HepG2 (cell line): ENCODE results near the gene HELZ. TPM values are rescaled to one million over a fixed set of nuclear protein-coding genes. Genes with fewer than 3 reads are reported as not detected.
A peak's percentile ranks its signal among the peaks of the same experiment; 100 is the strongest.

Source experiments
- ATAC-seq: fragments of 200-7000 bp; cut with Tn5 transposase; 3 replicates; pipeline ENCODE4 v1.9.1; 2020; ENCODE audit warnings: mild to moderate bottlenecking, moderate library complexity
- BruUV-seq: library from RNA; stranded (reverse); fragments of 400-500 nt; replicated peaks from 2 replicates; lab custom pipeline; 2021; lab: Mats Ljungman, UMichigan
- CTCF ChIA-PET: fragments of 300-600 bp; formaldehyde crosslinking; extraction: SDS; loops from one replicate; lab custom pipeline; 2021; ENCODE audit warnings: low total read pairs, inconsistent platforms, low intra/inter-chr PET ratio; lab: Yijun Ruan, JAX
- POLR2A ChIA-PET: fragments of 350-600 bp; sonication (Branson Sonifier 250); formaldehyde crosslinking; loops from one replicate; lab custom pipeline; 2020; ENCODE audit warnings: antibody characterized with exemption, inconsistent platforms; lab: Yijun Ruan, JAX
- DNase-seq: peaks from one replicate; pipeline ENCODE4 v3.0.0-alpha.2; 2015; ENCODE audit warnings: low spot score
- FAIRE-seq: peaks from 3 replicates; lab custom pipeline; 2011; peaks lifted over from hg19 to GRCh38; lab: Jason Lieb, UNC
- H2AFZ ChIP-seq: one replicate; pipeline ENCODE4 v1.6.1; 2011; ENCODE audit warnings: low read length, inconsistent platforms
- H3K27ac ChIP-seq: fragments of 300-600 bp; 3 replicates; pipeline ENCODE4 v1.8.0; 2011; ENCODE audit warnings: mixed run types, mild to moderate bottlenecking, mixed read lengths, low read length, inconsistent platforms; ENCODE audit not compliant: insufficient read depth; ENCODE audit errors: extremely low read length
- H3K27me3 ChIP-seq, 2 experiments: fragments of 200-600 bp in 1 of 2; 2 replicates in 1 of 2; 3 replicates in 1 of 2; pipeline versions ENCODE4 v1.6.0 to v1.8.0; 2011; ENCODE audit warnings: low read length in 2 of 2, mild to moderate bottlenecking in 2 of 2, moderate library complexity in 2 of 2, inconsistent platforms in 1 of 2; ENCODE audit not compliant: insufficient read depth in 2 of 2, control insufficient read depth in 1 of 2
- H3K36me3 ChIP-seq, 2 experiments: fragments of 200-600 bp in 1 of 2; replicated peaks in 1 of 2; 2 replicates in 1 of 2; 3 replicates in 1 of 2; pipeline versions ENCODE4 v1.5.1 to v1.8.0; 2011; ENCODE audit warnings: low read length in 2 of 2, inconsistent platforms in 1 of 2; ENCODE audit not compliant: insufficient read depth in 2 of 2, control insufficient read depth in 1 of 2
- H3K4me1 ChIP-seq: 2 replicates; pipeline ENCODE4 v1.5.1; 2012; ENCODE audit warnings: low read length, inconsistent platforms; ENCODE audit not compliant: insufficient read depth
- H3K4me2 ChIP-seq: 2 replicates; pipeline ENCODE4 v1.6.0; 2011; ENCODE audit warnings: low read depth, low read length, inconsistent platforms
- H3K4me3 ChIP-seq, 3 experiments: fragments of 200-600 bp in 1 of 3; sonication (generic), shearing (Covaris generic) in 1 of 3; replicated peaks in 1 of 3; 2 replicates each; pipeline ENCODE4 v1.5.1; 2011 to 2016; ENCODE audit warnings: low read length in 3 of 3, inconsistent platforms in 2 of 3, low read depth in 2 of 3, mild to moderate bottlenecking in 2 of 3, control low read depth in 1 of 3, mixed read lengths in 1 of 3; ENCODE audit not compliant: insufficient read depth in 1 of 3
- H3K79me2 ChIP-seq: one replicate; pipeline ENCODE4 v1.6.1; 2011; ENCODE audit warnings: low read length, inconsistent platforms; ENCODE audit not compliant: insufficient read depth
- H3K9ac ChIP-seq: 2 replicates; pipeline ENCODE4 v1.6.0; 2011; ENCODE audit warnings: mild to moderate bottlenecking, low read depth, low read length, inconsistent platforms; ENCODE audit not compliant: insufficient read depth
- H3K9me3 ChIP-seq: 2 replicates; pipeline ENCODE4 v1.5.1; 2012; ENCODE audit warnings: mild to moderate bottlenecking, low read length
- H4K20me1 ChIP-seq: 2 replicates; pipeline ENCODE4 v1.6.0; 2011; ENCODE audit warnings: inconsistent platforms, mild to moderate bottlenecking, low read length, moderate library complexity; ENCODE audit not compliant: insufficient read depth
- CEBPB ChIP-seq: IDR thresholded peaks from 2 replicates; pipeline ENCODE4 v1.6.1; 2011; ENCODE audit warnings: low read depth, low read length, improper control_type of control experiment, borderline replicate concordance
- JARID2 ChIP-seq: sonication (generic); formaldehyde crosslinking; IDR thresholded peaks from 2 replicates; pipeline ENCODE4 v1.8.1; 2023; ENCODE audit warnings: missing genetic modification reagents, inconsistent platforms; ENCODE audit not compliant: insufficient replicate concordance
- JUN ChIP-seq: sonication (generic); formaldehyde crosslinking; IDR thresholded peaks from 2 replicates; pipeline ENCODE4 v1.4.0; 2020; ENCODE audit warnings: mild to moderate bottlenecking, missing genetic modification reagents
- RBFOX2 ChIP-seq: fragments of 200-400 bp; formaldehyde crosslinking; IDR thresholded peaks from 2 replicates; pipeline ENCODE4 v1.6.1; 2017; ENCODE audit warnings: low read depth, mild to moderate bottlenecking, low read length
- ZNF33A ChIP-seq: sonication (generic); formaldehyde crosslinking; IDR thresholded peaks from 2 replicates; pipeline ENCODE4 v1.5.1; 2020; ENCODE audit warnings: missing genetic modification reagents, mild to moderate bottlenecking, moderate library complexity, borderline replicate concordance
- ZNF546 ChIP-seq: sonication (generic); formaldehyde crosslinking; conservative IDR thresholded peaks from 2 replicates; pipeline ENCODE4 v1.8.1; 2023; ENCODE audit warnings: mild to moderate bottlenecking, missing genetic modification reagents
- ZNF678 ChIP-seq: sonication (generic); formaldehyde crosslinking; IDR thresholded peaks from 2 replicates; pipeline ENCODE4 v1.4.0; 2020; ENCODE audit warnings: mild to moderate bottlenecking, missing genetic modification reagents
- ZNF891 ChIP-seq: sonication (generic); formaldehyde crosslinking; IDR thresholded peaks from 2 replicates; pipeline ENCODE4 v1.5.0; 2020; ENCODE audit warnings: mild to moderate bottlenecking, missing genetic modification reagents
- WGBS: methylation state at CpG from one replicate; pipeline ENCODE4 v1.1.6; 2017; ENCODE audit warnings: low lambda C conversion rate; 5-methylcytosine and 5-hydroxymethylcytosine counted together
- in situ Hi-C: cut with HindIII; loops from 2 replicates; pipeline ENCODE4 v1.10.0; 2017; ENCODE audit warnings: low pct_unique_long_range_greater_than_20kb; ENCODE audit not compliant: extremely low pct_ligation_motif_present
- intact Hi-C: fragments of 100-400 bp; cut with micrococcal nuclease; formaldehyde crosslinking; loops from one replicate; pipeline ENCODE4 v1.10.0; 2022; ENCODE audit not compliant: unreplicated experiment
- polyA plus RNA-seq, 8 experiments: library from polyadenylated mRNA; depleted of rRNA in 3 of 8; stranded (reverse) in 7 of 8; unstranded in 1 of 8; fragments of >200 nt; fragmentation: Illumina TruSeq in 4 of 8; extraction: Trizol in 4 of 8; gene quantifications; 2 replicates each; pipeline versions ENCODE4 v1.2.1 to v1.2.3, GENCODE V29; 2011 to 2016; ENCODE audit warnings: low read depth in 4 of 8, missing spikeins in 1 of 8, mixed read lengths in 1 of 8; ENCODE audit not compliant: insufficient read depth in 1 of 8
- total RNA-seq, 5 experiments: library from RNA; depleted of rRNA; stranded (reverse); fragments of >200 nt; fragmentation: Illumina TruSeq; extraction: Trizol; gene quantifications; 2 replicates each; pipeline ENCODE4 v1.2.3, GENCODE V29; 2016; ENCODE audit warnings: low read depth in 1 of 5
- TF ChIP-seq, protein P1 (sequence below): sonication (generic); formaldehyde crosslinking; IDR thresholded peaks from 2 replicates; pipeline ENCODE4 v1.5.0; 2020; ENCODE audit warnings: mild to moderate bottlenecking, missing genetic modification reagents, borderline replicate concordance

Gene HELZ
- total and polyA plus RNA-seq, 2 of the 13 experiments (the other 11 are each of a cell fraction or from before 2014, with no cell fraction given): 35.3 to 52.4 TPM

DNA sequence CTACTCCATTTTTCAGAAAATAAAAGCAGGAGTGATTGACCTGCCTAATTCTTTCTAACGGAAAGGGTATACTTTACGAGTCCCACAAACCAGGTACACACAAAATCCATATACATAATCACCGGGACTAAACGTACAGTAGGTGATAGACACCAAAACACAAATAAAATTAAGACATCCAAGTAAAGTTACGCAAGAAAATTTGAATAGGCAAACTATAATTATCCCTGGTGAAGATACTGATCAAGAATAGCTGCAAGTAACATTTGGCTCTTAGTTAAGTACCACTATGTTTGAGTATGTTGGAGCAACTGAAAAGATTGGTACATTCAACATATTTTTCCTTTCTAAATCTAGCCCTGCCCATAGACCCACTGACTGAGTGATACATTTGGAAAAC lies 1.7 kb downstream of the HELZ start:
- ATAC-seq: no peak
- ChIA-PET CTCF (no interaction called here), POLR2A (no interaction called here)
- in situ Hi-C loops (no loop called here), intact Hi-C loops (loop anchor here (10.0 kb wide), 1 partner anchor 122 kb away; the partner anchor contains the start of gene PSMD12)
- Histone ChIP-seq H3K4me1 (peaks cover 63% of the 10 kb centered on the region), H3K9ac (peak overlapping the region; percentile 98), H2AFZ (no peak overlapping the region), H3K4me3 (peak overlapping the region; percentile 87 to 93 (median 91)), H3K4me2 (peak overlapping the region; percentile 81), H3K79me2 (peaks cover 74% of the 10 kb centered on the region), H3K27ac (no peak overlapping the region), H3K36me3 (peaks cover 8 to 24% of the 10 kb centered on the region in 2 experiments), H4K20me1 (peaks cover 47% of the 10 kb centered on the region), H3K27me3 (no peaks in the 10 kb centered on the region; a peak in 1 of 5 replicates), H3K9me3 (no peaks in the 10 kb centered on the region)
- 71% methylated on average over 5 of the region's 5 CpGs for WGBS
- no peak for DNase-seq
- no TSS peak for BruUV-seq
- FAIRE-seq: no peak
- TF ChIP-seq JARID2 (CRISPR knock-in tag) (no peak), RBFOX2 (0 out of 2 replicates have a peak, but pooled peaks have one; percentile 3), ZNF546 (CRISPR knock-in tag) (no peak), ZNF33A (CRISPR knock-in tag) (0 out of 2 replicates have a peak, but pooled peaks have one; percentile 50), JUN (CRISPR knock-in tag) (no peak), ZNF891 (CRISPR knock-in tag) (no peak), CEBPB (peak; percentile 78)

DNA sequence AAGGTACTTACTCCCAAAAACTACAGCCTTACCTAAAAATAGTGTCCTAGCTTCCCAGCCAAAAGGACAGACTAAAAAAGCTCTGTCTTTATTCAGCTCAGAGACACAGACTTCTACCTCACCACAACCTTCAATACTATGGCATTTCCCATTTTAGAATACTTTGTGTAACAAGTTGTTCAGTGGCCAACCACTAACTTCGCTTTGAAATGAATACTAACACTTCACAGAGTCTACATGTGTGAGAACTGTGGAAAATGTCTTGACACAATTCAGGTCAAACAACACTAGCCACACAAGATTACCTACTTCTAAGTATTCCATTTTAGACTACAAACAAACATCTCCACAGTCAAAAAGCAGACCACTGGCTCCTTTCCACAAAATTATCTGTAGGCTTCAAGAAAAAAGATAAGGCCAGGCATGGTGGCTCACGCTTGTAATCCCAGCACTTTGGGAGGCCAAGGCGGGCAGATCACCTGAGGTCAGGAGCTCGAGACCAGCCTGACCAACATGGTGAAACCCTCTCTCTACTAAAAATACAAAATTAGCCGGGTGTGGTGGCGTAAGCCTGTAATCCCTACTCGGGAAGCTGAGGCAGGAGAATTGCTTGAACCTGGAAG lies 3.2 kb downstream of the HELZ start:
- peak overlapping the region; percentile 42; the same call in 1 of the 2 replicates for H3K9ac ChIP-seq
- FAIRE-seq: no peak
- in situ Hi-C loops: no loop called here
- no peaks in the 10 kb centered on the region for H3K9me3 ChIP-seq
- peaks cover 10 to 33% of the 10 kb centered on the region in 2 experiments for H3K36me3 ChIP-seq
- BruUV-seq: no TSS peak
- no peaks in the 10 kb centered on the region; a peak in 1 of 5 replicates for H3K27me3 ChIP-seq
- no peak for DNase-seq
- H4K20me1 ChIP-seq: peaks cover 53% of the 10 kb centered on the region
- H3K27ac ChIP-seq: no peak overlapping the region
- no peak for ATAC-seq
- ChIA-PET POLR2A (no interaction called here), CTCF (no interaction called here)
- peak overlapping the region; percentile 67 for H3K4me2 ChIP-seq
- H3K79me2 ChIP-seq: peaks cover 86% of the 10 kb centered on the region
- peaks cover 49% of the 10 kb centered on the region for H3K4me1 ChIP-seq
- peak overlapping the region in 2 of 3 experiments; percentile 14 to 29; a peak in 2 of 6 replicates for H3K4me3 ChIP-seq
- WGBS: 91% methylated on average over 7 of the region's 7 CpGs
- intact Hi-C loops: loop anchor here (10.0 kb wide), 1 partner anchor 123 kb away; the partner anchor contains the start of gene PSMD12
- H2AFZ ChIP-seq: no peak overlapping the region
- TF ChIP-seq ZNF678 (CRISPR knock-in tag): no peak
- TF ChIP-seq, protein P1, sequence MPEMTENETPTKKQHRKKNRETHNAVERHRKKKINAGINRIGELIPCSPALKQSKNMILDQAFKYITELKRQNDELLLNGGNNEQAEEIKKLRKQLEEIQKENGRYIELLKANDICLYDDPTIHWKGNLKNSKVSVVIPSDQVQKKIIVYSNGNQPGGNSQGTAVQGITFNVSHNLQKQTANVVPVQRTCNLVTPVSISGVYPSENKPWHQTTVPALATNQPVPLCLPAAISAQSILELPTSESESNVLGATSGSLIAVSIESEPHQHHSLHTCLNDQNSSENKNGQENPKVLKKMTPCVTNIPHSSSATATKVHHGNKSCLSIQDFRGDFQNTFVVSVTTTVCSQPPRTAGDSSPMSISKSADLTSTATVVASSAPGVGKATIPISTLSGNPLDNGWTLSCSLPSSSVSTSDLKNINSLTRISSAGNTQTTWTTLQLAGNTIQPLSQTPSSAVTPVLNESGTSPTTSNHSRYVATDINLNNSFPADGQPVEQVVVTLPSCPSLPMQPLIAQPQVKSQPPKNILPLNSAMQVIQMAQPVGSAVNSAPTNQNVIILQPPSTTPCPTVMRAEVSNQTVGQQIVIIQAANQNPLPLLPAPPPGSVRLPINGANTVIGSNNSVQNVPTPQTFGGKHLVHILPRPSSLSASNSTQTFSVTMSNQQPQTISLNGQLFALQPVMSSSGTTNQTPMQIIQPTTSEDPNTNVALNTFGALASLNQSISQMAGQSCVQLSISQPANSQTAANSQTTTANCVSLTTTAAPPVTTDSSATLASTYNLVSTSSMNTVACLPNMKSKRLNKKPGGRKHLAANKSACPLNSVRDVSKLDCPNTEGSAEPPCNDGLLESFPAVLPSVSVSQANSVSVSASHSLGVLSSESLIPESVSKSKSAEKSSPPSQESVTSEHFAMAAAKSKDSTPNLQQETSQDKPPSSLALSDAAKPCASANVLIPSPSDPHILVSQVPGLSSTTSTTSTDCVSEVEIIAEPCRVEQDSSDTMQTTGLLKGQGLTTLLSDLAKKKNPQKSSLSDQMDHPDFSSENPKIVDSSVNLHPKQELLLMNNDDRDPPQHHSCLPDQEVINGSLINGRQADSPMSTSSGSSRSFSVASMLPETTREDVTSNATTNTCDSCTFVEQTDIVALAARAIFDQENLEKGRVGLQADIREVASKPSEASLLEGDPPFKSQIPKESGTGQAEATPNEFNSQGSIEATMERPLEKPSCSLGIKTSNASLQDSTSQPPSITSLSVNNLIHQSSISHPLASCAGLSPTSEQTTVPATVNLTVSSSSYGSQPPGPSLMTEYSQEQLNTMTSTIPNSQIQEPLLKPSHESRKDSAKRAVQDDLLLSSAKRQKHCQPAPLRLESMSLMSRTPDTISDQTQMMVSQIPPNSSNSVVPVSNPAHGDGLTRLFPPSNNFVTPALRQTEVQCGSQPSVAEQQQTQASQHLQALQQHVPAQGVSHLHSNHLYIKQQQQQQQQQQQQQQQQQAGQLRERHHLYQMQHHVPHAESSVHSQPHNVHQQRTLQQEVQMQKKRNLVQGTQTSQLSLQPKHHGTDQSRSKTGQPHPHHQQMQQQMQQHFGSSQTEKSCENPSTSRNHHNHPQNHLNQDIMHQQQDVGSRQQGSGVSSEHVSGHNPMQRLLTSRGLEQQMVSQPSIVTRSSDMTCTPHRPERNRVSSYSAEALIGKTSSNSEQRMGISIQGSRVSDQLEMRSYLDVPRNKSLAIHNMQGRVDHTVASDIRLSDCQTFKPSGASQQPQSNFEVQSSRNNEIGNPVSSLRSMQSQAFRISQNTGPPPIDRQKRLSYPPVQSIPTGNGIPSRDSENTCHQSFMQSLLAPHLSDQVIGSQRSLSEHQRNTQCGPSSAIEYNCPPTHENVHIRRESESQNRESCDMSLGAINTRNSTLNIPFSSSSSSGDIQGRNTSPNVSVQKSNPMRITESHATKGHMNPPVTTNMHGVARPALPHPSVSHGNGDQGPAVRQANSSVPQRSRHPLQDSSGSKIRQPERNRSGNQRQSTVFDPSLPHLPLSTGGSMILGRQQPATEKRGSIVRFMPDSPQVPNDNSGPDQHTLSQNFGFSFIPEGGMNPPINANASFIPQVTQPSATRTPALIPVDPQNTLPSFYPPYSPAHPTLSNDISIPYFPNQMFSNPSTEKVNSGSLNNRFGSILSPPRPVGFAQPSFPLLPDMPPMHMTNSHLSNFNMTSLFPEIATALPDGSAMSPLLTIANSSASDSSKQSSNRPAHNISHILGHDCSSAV (CRISPR knock-in tag): no peak
